ENCODE measurements around the gene EPHB6. TPM values are rescaled to one million over a fixed set of nuclear protein-coding genes. Genes with fewer than 3 reads are reported as not detected.
A peak's percentile ranks its signal among the peaks of the same experiment; 100 is the strongest.

The EPHB6 gene
- total and polyA plus RNA-seq, 5 experiments from 2014 or later, result 10.2 to 57.4 (median 23.3) TPM

DNA sequence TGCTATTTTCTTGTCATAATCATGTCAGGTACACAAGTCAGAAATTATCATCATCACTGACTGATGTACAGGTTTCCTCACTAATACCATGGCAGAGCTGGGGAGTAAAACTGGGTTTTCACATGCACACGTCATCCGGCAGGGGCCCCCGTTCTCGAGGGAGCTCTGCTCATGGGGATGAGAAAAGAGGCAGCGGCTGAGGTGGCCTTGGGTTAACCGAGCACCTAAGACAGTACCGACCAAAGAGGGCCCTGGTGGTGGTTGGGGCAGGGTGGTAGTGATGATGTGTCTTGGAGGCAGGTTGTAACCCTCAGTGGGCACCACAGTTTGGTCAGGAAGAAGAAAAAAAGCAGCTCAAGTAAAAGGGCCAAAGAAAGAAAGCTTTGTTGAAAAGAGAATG, 42.8 kb downstream of the EPHB6 start:
- ATAC-seq (no peak), DNase-seq (no peak)
- Mint-ChIP-seq H3K9me3 (peaks cover 0 to 2% (median 0%) of the 10 kb centered on the region in 9 donors), H3K36me3 (no peaks in the 10 kb centered on the region), H3K4me3 (no peak overlapping the region), H3K4me1 (no peaks in the 10 kb centered on the region), H3K27ac (no peak overlapping the region), H3K27me3 (peaks cover 0 to 9% (median 0%) of the 10 kb centered on the region in 5 donors)
- POLR2A ChIA-PET, result no interaction called here

DNA sequence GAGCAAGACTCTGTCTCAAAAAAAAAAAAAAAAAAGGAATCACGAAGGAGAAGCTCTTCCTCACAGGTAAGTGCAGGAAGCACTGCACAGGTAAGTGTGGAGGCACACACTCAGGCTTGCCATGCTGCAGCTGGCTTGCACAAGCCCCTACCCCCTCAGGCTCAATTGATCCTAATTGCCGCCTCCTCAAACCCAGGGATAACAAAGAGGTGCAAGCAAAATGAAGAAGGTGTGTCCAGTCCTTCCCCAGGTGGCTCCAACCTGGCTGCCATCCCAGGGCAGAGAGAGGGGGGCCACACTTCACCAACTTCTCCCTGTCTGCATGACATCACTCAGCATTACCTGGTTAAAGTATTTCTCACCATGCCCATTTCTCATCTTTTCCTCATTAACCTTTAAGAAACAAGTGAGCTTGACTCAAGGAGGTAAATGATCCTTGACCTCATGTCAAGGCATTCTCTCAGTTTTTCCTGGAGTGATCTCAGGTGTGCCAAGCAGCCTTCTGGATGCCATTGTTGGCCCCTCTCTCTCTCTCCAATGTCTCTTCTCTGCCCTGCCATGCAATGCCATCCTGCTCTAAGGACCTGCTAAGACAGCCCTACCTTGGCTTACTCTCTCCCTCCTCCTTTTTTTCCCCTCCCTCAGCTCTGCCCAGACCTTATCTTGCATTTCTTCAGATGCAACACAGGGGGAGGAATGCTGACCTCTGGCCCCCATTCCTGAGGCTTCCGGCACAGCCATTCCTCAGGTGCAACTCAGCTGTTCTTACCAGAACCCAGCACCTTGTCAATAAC, 43.7 kb downstream of the EPHB6 start:
- H3K27me3 Mint-ChIP-seq, result peaks cover 0 to 9% (median 0%) of the 10 kb centered on the region in 5 donors
- no peak for ATAC-seq
- H3K27ac Mint-ChIP-seq, result no peak overlapping the region
- DNase-seq, result no peak
- H3K4me1 Mint-ChIP-seq, result no peaks in the 10 kb centered on the region
- H3K36me3 Mint-ChIP-seq, result no peaks in the 10 kb centered on the region
- H3K9me3 Mint-ChIP-seq, result peaks cover 0 to 5% (median 0%) of the 10 kb centered on the region in 9 donors
- POLR2A ChIA-PET, result no interaction called here
- no peak overlapping the region for H3K4me3 Mint-ChIP-seq

DNA sequence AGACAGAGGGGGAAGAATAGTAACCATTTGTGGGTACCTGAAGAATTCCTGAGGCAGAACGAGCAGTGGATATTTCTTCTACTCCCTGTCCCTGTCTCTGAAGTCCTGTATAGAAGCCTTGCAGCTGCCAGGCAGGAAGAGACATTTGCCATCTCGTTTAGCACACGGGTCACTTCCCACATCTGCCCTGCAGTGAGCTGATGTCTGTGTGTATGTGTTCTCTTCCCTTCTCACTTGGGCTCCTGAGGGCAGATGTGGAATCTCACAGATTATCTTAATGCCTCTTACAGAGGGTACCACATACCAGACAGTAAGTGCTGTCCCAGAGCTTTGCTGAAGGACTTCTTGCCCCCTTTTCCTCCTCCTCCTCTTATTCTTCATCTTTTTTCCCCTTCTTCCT, 44.8 kb downstream of the EPHB6 start:
- peaks cover 0 to 9% (median 0%) of the 10 kb centered on the region in 5 donors for H3K27me3 Mint-ChIP-seq
- ATAC-seq, result no peak
- H3K4me3 Mint-ChIP-seq, result no peak overlapping the region
- no peaks in the 10 kb centered on the region for H3K4me1 Mint-ChIP-seq
- peaks cover 0 to 7% (median 0%) of the 10 kb centered on the region in 9 donors for H3K9me3 Mint-ChIP-seq
- POLR2A ChIA-PET, result no interaction called here
- no peaks in the 10 kb centered on the region for H3K36me3 Mint-ChIP-seq
- no peak for DNase-seq
- H3K27ac Mint-ChIP-seq, result no peak overlapping the region

DNA sequence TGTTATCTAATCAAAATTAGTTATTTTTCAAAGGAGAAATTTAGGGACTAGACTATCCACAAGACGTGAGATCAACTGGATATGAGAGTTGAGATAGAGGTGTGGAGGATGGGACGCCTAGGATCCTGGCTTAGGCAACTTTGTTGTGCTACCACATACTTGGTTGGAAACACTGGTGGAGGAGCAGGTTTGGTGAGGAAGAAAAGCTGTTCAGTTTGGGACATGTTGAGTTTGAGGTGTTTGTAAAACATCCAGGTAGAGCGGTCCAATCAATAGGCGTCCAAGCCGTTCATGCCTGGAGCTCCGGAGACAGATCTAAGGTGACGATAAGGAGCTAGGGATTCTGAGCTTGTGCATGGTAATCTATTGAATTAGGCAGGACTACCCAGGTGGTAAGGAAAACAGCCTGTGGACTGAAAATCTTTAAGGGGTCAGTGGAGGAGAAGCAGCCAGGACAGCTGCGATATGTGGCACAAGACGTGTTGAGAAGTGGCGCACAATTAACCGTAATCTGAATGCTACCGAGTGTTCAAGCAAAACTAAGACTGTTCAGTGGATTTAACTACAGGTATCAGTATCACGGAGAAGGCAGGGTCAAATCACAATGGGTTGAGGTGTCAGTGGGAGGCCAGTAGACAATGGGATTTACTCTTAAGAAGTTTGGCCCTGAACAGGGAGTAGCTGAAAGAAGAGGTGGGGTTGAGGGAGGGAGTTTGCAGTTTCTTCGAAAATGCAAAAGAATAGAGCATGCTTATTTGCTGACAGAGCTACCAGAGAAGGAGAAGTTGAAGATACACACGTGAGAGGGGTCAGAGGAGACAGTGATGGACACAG, 46.8 kb downstream of the EPHB6 start:
- Mint-ChIP-seq H3K4me1 (no peaks in the 10 kb centered on the region), H3K4me3 (no peak overlapping the region), H3K27ac (no peak overlapping the region), H3K36me3 (no peaks in the 10 kb centered on the region), H3K9me3 (peaks cover 0 to 11% (median 0%) of the 10 kb centered on the region in 9 donors), H3K27me3 (peaks cover 0 to 5% (median 0%) of the 10 kb centered on the region in 5 donors)
- DNase-seq (no peak), ATAC-seq (no peak)
- POLR2A ChIA-PET, result no interaction called here

DNA sequence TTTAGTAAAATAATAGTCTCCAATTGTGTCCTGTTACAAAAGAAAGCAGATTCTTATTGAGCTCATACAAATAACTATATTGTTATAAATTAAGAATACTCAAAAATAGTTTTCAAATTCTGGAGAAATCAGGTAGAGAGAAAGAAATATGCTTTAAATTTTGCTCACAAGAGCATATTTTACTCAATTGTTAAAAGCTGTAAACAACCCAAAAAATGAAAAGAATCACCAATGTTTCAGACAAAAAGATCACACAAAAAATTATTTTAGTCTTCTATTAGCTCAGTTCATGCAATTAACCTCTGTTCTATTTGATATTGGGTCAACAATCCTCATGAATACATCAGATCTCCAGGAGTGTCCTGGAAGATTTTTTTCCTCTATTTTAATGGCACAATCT, 49.3 kb downstream of the EPHB6 start:
- Mint-ChIP-seq H3K4me3 (no peak overlapping the region), H3K36me3 (no peaks in the 10 kb centered on the region), H3K9me3 (peaks cover 0 to 11% (median 0%) of the 10 kb centered on the region in 9 donors), H3K4me1 (no peaks in the 10 kb centered on the region), H3K27me3 (peaks cover 7 to 14% (median 13%) of the 10 kb centered on the region in 5 donors), H3K27ac (no peak overlapping the region)
- no peak for DNase-seq
- no peak for ATAC-seq
- POLR2A ChIA-PET, result no interaction called here

DNA sequence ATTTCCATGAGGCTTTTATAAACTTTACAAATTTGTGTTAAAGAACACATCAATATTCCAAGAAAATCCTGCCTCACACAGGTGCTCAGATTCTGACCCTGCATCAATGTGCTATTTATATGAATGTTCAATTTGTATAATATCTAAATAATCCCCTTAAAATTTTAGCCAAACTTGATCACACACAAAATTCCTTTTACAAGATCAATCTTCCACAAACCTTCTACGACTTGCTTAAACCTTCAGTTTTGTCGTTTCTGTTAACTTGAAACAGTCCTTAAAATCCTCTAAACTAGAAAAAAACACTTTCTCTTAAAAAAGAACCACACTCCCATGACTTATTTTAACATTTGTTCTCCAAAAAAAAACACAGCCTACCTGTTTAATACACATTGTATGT, 50.9 kb downstream of the EPHB6 start:
- no peaks in the 10 kb centered on the region for H3K36me3 Mint-ChIP-seq
- H3K9me3 Mint-ChIP-seq, result peaks cover 0 to 11% (median 0%) of the 10 kb centered on the region in 9 donors
- peaks cover 7 to 23% (median 16%) of the 10 kb centered on the region in 5 donors for H3K27me3 Mint-ChIP-seq
- H3K27ac Mint-ChIP-seq, result no peak overlapping the region
- POLR2A ChIA-PET, result no interaction called here
- peaks cover 0 to 2% (median 0%) of the 10 kb centered on the region in 4 donors for H3K4me1 Mint-ChIP-seq
- no peak overlapping the region for H3K4me3 Mint-ChIP-seq
- DNase-seq, result no peak
- ATAC-seq, result no peak

DNA sequence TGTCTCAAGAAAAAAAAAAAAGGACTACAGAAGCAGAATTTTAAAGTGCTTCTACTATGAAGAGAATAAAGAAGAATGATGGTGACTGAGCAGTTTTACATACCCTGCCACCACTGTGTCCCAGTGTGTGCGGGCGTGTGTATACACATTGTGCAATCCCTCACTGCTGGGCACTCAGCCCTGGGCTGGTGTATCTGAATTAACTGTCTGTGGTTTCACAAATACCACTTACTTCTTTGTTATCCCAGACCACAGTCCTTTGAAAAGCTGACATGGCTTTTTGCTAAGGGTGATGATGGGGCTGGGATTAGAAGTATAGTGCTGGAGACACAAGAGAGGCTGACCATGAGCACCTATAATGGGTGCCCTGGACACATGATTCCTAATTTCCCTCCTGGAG, 51.8 kb downstream of the EPHB6 start:
- no peak for DNase-seq
- H3K27me3 Mint-ChIP-seq, result peaks cover 10 to 30% (median 21%) of the 10 kb centered on the region in 5 donors
- peaks cover 0 to 2% (median 0%) of the 10 kb centered on the region in 4 donors for H3K4me1 Mint-ChIP-seq
- POLR2A ChIA-PET, result no interaction called here
- no peak overlapping the region for H3K4me3 Mint-ChIP-seq
- no peaks in the 10 kb centered on the region for H3K36me3 Mint-ChIP-seq
- no peak for ATAC-seq
- H3K9me3 Mint-ChIP-seq, result peaks cover 0 to 11% (median 0%) of the 10 kb centered on the region in 9 donors
- H3K27ac Mint-ChIP-seq, result no peak overlapping the region

DNA sequence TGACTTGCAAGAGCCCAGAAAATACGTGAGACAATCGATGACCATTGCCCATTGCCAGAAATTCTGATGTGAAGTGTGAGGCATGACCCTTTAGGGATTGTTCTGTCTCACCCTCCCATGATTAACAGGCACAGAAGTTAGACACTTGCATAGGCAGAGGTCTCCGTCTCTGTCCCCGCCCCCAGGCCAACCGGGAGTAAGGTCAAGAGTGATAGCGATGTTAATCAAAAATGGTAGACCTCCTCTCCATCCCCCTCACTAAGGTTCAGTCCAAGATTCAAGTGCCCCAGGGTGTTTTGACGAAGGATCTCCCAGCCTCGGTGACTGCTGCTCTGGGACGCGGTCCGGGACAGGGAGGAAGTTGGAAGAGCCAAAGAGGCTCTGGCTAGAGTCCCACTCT, 53.4 kb downstream of the EPHB6 start:
- ATAC-seq, result no peak
- H3K36me3 Mint-ChIP-seq, result no peaks in the 10 kb centered on the region
- no peak for DNase-seq
- peaks cover 10 to 41% (median 25%) of the 10 kb centered on the region in 5 donors for H3K27me3 Mint-ChIP-seq
- H3K9me3 Mint-ChIP-seq, result peaks cover 0 to 7% (median 0%) of the 10 kb centered on the region in 9 donors
- POLR2A ChIA-PET, result no interaction called here
- peaks cover 0 to 2% (median 0%) of the 10 kb centered on the region in 4 donors for H3K4me1 Mint-ChIP-seq
- no peak overlapping the region for H3K4me3 Mint-ChIP-seq
- no peak overlapping the region for H3K27ac Mint-ChIP-seq

DNA sequence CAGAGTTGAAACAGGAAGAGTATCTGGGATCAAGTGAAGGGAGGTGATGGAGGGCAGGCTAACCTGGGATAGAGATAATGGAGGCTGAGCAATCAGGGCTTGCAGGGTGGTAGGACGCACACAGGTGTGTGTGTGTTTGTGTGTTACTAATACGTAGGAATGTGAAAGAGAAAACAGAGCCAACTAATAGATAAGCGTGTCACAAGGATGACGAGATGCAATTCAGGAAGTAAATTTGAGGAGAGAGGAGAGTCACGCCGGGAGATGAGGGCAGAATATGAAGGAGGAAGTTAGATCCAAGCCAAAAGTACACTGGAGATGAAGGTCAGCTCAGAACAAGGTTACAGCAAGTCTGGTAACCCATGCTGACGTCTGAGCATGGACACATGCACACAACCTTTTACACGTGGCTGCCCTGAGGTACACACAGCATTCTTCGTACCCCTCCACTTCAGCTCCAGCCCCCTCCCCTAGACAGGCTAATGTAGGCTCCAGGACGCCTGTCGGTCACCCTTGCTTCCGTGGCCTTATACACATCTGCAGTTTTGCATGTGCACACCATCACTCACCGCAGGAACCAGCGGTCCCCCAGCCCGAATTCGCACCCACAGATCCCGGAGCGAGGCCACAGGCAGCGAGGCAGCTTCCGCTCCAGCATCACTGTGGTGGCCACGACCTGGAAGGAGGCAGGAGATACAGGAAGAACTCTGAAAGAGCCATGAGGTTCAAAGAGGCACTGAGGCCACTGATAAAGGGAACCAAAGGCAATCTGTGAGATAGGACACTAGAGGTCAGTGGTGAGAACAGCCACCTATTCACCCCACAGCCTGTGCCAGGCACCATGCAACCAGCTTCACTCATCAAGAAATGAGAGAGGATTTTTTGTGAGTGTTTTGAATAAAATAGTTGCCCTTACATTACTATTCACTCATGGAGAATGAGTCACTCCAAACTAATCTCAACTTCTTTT, 54.3 kb downstream of the EPHB6 start:
- Mint-ChIP-seq H3K27ac (no peak overlapping the region), H3K36me3 (no peaks in the 10 kb centered on the region), H3K27me3 (peaks cover 12 to 41% (median 25%) of the 10 kb centered on the region in 5 donors), H3K9me3 (peaks cover 0 to 7% (median 0%) of the 10 kb centered on the region in 9 donors), H3K4me1 (peaks cover 0 to 4% (median 0%) of the 10 kb centered on the region in 4 donors), H3K4me3 (no peak overlapping the region)
- peak in 1 of 2 donors; percentile 36 for ATAC-seq
- POLR2A ChIA-PET, result no interaction called here
- no peak for DNase-seq

DNA sequence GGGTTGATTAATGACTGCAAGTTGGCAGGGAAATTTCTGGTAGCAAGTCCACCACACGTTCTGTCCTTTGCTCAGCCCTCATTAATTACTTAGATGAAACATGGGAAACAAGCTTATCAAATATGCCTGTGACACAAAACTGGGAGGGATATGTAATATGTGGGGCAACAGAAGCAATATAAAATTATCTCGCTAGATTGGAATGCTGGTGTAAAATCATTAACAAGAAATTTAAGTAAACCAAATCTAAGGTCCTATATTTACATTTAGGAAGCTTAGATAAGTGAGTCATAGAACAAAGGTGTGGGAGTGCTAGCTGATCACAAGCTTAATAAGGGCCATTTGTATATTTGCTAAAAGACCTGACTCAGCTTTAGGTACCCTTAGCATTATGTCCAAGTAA, 55.2 kb downstream of the EPHB6 start:
- peaks cover 0 to 4% (median 0%) of the 10 kb centered on the region in 9 donors for H3K9me3 Mint-ChIP-seq
- ATAC-seq, result no peak
- no peak for DNase-seq
- POLR2A ChIA-PET, result no interaction called here
- H3K36me3 Mint-ChIP-seq, result no peaks in the 10 kb centered on the region
- H3K27me3 Mint-ChIP-seq, result peaks cover 12 to 41% (median 28%) of the 10 kb centered on the region in 5 donors
- H3K4me3 Mint-ChIP-seq, result no peak overlapping the region
- H3K4me1 Mint-ChIP-seq, result peaks cover 0 to 6% (median 0%) of the 10 kb centered on the region in 4 donors
- H3K27ac Mint-ChIP-seq, result no peak overlapping the region

DNA sequence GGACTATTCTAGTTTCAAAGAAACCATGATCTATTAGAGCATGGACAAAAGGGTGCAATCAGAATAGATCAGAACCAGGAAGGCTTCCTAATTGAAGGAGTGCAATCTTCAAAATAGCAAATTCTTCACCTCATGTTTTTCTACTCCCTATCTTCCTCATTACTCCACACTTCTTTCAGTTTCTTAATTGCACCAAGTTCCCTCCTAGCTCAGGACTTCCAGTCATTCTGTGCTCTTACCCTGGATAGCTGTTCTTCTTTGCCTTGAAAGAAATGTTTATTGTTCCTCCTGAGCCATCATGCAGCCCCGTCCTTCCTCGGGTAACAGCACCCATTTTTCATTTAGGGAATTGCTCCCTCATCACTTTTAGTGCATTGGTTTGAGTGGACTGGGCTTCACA, 55.6 kb downstream of the EPHB6 start:
- H3K4me3 Mint-ChIP-seq, result no peak overlapping the region
- H3K9me3 Mint-ChIP-seq, result peaks cover 0 to 4% (median 0%) of the 10 kb centered on the region in 9 donors
- DNase-seq, result no peak
- no peaks in the 10 kb centered on the region for H3K36me3 Mint-ChIP-seq
- H3K4me1 Mint-ChIP-seq, result peaks cover 0 to 6% (median 0%) of the 10 kb centered on the region in 4 donors
- no peak for ATAC-seq
- peaks cover 12 to 41% (median 28%) of the 10 kb centered on the region in 5 donors for H3K27me3 Mint-ChIP-seq
- H3K27ac Mint-ChIP-seq, result no peak overlapping the region
- POLR2A ChIA-PET, result no interaction called here

DNA sequence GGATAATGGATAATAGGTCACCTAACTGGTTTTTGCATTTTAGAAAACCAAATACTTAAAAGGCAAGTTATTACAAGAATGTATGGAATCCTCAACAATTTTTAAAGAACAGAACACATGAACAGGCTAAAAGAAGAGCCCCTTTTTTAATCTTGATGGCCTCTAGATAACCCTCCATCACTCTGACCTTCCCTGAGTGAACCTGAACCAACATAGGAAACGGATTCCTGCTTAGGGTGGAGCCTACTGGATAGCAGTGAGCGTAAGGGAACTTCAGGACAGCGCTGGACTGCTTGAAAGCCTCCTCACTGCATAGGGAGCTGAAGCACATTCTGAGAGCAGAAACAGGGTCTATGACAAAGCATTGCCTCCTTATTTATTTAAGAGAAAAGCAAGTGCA, 58.2 kb downstream of the EPHB6 start:
- Mint-ChIP-seq H3K9me3 (no peaks in the 10 kb centered on the region), H3K4me1 (peaks cover 0 to 6% (median 0%) of the 10 kb centered on the region in 4 donors), H3K27me3 (peaks cover 10 to 46% (median 24%) of the 10 kb centered on the region in 5 donors), H3K4me3 (no peak overlapping the region), H3K27ac (no peak overlapping the region), H3K36me3 (no peaks in the 10 kb centered on the region)
- POLR2A ChIA-PET, result no interaction called here
- ATAC-seq, result no peak
- no peak for DNase-seq
